ENCODE measurements around the gene DDX31. TPM values are rescaled to one million over a fixed set of nuclear protein-coding genes. Genes with fewer than 3 reads are reported as not detected.

Gene DDX31
- total RNA-seq, 1 donor from 2014 or later = 15.8 TPM

DNA sequence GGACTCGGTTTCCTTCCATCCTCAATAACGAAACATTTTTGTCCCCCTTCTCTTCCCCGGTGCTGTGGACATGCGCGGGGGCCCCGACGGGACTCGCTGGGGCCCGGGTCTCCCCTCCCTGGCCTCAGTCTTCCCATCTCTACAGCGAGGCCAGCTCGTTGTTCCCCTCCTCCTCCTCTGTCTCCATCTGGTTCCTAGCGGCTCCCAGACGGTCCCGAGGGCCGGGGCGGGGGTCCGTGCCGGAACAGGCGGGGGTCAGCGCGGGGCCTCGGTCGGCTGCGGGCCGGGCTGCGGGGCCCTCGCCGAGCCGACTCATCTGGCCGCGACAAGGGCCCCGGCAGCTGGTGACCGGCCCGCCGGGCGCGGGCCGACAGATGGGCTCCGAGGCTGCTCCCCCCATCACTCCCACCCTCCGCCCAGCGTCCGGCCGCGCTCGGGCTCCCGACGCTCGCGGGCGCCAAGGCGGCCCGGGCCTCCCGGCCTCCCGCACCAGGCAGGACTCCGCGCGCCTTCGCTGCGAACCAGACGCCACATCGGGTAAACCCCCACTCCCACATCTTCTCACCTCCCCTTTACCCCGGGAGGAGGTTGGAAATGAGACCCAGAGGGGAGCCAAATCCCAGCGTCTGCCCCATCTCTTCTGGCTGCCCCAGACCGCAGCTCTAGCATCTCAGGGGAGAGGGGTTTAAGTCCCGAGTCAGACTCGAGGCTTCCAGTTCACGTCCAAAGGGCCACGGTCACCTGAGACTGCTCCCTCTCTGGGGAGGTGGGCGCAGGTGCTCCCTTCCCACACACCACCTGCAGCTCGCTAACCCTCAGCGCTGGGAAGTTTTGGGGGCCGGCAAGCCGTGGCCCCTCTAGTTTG is 79.2 kb downstream of the DDX31 start:
- no peak for DNase-seq (ENCODE audit: low spot score)
- Mint-ChIP-seq H3K4me1 (ENCODE audit: unreplicated experiment) (peaks cover 38% of the 10 kb centered on the region), H3K36me3 (ENCODE audit: low read depth, unreplicated experiment) (peaks cover 4% of the 10 kb centered on the region), H3K9me3 (ENCODE audit: unreplicated experiment) (no peaks in the 10 kb centered on the region), H3K4me3 (ENCODE audit: unreplicated experiment) (no peak overlapping the region), H3K27me3 (ENCODE audit: unreplicated experiment) (peaks cover 16% of the 10 kb centered on the region), H3K27ac (ENCODE audit: unreplicated experiment) (no peak overlapping the region)
- no peak for TF ChIP-seq CTCF (IDR thresholded peaks at IDR 0.05; ENCODE audit: unreplicated experiment)

DNA sequence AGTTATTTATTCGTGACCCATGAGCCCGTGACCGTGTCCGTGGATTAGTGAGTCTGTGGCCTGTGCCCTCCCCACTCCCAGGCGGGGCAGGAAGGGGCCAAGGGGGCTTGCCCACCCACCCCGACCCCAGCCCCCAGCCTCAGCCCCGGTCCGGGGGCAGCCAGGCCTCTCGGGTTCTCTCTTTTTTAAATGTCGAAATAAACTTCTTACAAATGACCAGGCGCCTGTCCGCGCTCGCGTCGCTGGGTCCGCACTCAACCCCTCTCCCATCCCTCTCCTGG is 79.8 kb downstream of the DDX31 start:
- Mint-ChIP-seq H3K4me1 (ENCODE audit: unreplicated experiment) (peaks cover 38% of the 10 kb centered on the region), H3K27ac (ENCODE audit: unreplicated experiment) (no peak overlapping the region), H3K27me3 (ENCODE audit: unreplicated experiment) (peaks cover 16% of the 10 kb centered on the region), H3K36me3 (ENCODE audit: low read depth, unreplicated experiment) (peaks cover 4% of the 10 kb centered on the region), H3K9me3 (ENCODE audit: unreplicated experiment) (no peaks in the 10 kb centered on the region), H3K4me3 (ENCODE audit: unreplicated experiment) (no peak overlapping the region)
- no peak for TF ChIP-seq CTCF (IDR thresholded peaks at IDR 0.05; ENCODE audit: unreplicated experiment)
- no peak for DNase-seq (ENCODE audit: low spot score)

- Mint-ChIP-seq H3K9me3 (ENCODE audit: unreplicated experiment) (no peaks in the 10 kb centered on the region), H3K4me1 (ENCODE audit: unreplicated experiment) (peaks cover 44% of the 10 kb centered on the region), H3K36me3 (ENCODE audit: low read depth, unreplicated experiment) (peaks cover 4% of the 10 kb centered on the region), H3K27ac (ENCODE audit: unreplicated experiment) (no peak overlapping the region), H3K27me3 (ENCODE audit: unreplicated experiment) (peaks cover 16% of the 10 kb centered on the region), H3K4me3 (ENCODE audit: unreplicated experiment) (no peak overlapping the region)
- no peak for DNase-seq (ENCODE audit: low spot score)
- TF ChIP-seq CTCF (IDR thresholded peaks at IDR 0.05; ENCODE audit: unreplicated experiment) = no peak
Observed at GRCh38 chr9:132589148-132590036, 80.4 kb downstream of the DDX31 start.

DNA sequence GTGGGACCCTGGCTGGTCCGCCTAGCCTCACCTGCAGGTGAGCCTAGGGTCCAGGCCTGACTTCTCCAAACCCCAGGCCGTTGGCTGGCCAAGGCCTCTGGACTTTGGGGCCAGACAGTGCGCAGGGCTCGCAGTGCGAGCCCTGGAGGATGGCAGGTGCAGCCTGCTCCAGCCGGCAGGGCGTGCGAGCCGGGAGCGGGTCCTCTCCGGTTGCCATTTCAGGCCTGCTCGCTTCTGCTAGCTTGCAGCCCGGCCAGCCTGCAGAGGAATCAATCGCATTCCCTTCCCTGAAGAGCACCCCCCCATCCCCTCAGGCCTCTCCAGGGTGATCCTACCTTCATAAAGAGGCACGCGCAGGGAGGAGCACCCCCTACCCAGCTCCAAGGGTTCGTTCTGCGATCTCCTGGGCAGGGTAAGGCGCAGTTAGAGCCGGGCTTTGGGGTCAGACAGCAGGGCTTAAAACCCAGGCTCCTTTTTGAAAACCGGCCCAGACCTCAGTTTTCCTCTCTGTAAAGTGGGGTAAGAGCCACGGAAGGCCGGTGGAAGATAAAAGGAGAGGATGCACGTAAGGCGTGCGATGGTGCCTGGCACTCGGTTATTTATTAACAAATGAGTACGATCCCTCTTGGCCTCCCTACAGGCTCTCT is 81.2 kb downstream of the DDX31 start:
- no peaks in the 10 kb centered on the region for H3K9me3 Mint-ChIP-seq (ENCODE audit: unreplicated experiment)
- no peak for DNase-seq (ENCODE audit: low spot score)
- H3K27me3 Mint-ChIP-seq (ENCODE audit: unreplicated experiment) = peaks cover 20% of the 10 kb centered on the region
- H3K36me3 Mint-ChIP-seq (ENCODE audit: low read depth, unreplicated experiment) = peaks cover 8% of the 10 kb centered on the region
- TF ChIP-seq CTCF (IDR thresholded peaks at IDR 0.05; ENCODE audit: unreplicated experiment) = no peak
- peak overlapping the region; percentile 85 for H3K4me3 Mint-ChIP-seq (ENCODE audit: unreplicated experiment)
- H3K4me1 Mint-ChIP-seq (ENCODE audit: unreplicated experiment) = peaks cover 50% of the 10 kb centered on the region
- no peak overlapping the region for H3K27ac Mint-ChIP-seq (ENCODE audit: unreplicated experiment)

All from endothelial cell (in vitro differentiated cells).